VCaP (cell line): ENCODE data around the gene FCRL1.

Source experiments
- H3K27ac ChIP-seq: fragments of 450-650 bp; 2 replicates; pipeline ENCODE4 v1.5.1; 2017
- TF ChIP-seq, protein P1 (sequence below): fragments of 450-650 bp; conservative IDR thresholded peaks from 2 replicates; pipeline ENCODE4 v1.5.1; 2017; ENCODE audit warnings: mild to moderate bottlenecking, moderate library complexity

The FCRL1 gene

DNA sequence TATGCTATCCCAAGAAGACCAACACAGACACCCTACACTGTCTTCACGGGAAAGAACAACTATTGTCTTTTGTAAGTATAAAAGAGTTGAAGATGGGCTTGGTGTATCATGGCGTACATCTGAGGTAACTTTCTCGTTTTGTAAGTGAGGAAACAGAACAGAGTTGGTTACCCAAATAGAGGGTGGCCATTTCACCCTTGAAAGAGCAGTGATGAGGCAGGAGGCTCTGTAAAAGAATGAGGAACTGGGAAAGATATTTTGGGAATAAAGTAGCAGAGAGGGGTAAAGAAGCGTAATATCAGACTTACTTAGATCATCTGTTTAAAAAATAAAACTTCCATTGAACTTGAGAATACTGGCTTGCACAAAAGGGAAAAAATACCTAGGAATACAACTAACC is 61.9 kb downstream of the FCRL1 start:
- TF ChIP-seq, protein P1, sequence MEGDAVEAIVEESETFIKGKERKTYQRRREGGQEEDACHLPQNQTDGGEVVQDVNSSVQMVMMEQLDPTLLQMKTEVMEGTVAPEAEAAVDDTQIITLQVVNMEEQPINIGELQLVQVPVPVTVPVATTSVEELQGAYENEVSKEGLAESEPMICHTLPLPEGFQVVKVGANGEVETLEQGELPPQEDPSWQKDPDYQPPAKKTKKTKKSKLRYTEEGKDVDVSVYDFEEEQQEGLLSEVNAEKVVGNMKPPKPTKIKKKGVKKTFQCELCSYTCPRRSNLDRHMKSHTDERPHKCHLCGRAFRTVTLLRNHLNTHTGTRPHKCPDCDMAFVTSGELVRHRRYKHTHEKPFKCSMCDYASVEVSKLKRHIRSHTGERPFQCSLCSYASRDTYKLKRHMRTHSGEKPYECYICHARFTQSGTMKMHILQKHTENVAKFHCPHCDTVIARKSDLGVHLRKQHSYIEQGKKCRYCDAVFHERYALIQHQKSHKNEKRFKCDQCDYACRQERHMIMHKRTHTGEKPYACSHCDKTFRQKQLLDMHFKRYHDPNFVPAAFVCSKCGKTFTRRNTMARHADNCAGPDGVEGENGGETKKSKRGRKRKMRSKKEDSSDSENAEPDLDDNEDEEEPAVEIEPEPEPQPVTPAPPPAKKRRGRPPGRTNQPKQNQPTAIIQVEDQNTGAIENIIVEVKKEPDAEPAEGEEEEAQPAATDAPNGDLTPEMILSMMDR: no peak
- H3K27ac ChIP-seq: no peak overlapping the region

DNA sequence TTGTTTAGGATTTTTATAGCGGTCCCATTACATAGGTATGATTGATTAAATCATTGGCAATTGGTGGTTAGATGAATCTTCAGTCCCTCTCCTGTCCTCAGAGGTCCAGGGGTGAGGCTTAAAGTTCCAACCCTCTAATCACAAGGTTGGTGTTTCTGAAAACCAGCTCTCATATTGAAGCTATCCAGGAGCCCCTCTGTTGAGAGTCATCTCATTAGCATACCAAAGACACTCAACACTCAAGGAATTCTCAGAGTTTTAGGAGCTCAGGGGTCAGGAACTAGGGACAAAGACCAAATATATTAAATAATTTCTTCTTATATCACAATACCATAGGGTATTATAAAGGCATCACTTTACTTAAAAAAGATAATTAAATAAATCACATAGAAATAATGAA is 66.3 kb downstream of the FCRL1 start:
- TF ChIP-seq, protein P1: no peak
- no peak overlapping the region for H3K27ac ChIP-seq

DNA sequence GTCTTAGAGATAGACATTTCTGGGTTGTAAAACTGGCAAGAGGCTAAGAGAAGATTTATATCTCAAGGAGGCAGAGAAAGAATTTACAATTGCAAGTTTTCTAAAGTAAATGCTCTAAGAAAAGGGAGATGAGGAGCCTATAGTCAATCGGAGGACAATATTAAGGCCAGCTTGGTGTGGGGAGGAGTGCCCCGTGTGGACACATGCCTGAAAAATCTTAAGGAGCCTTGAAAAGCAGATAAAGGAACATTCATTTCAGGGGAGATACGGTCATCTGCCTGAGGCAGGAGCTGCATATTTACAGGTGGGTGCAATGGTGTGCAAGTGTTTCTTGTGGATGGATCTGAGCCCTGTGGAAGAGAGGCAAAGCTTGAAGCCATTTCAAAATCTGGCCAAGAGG is 68.6 kb downstream of the FCRL1 start:
- no peak overlapping the region for H3K27ac ChIP-seq
- TF ChIP-seq, protein P1: no peak

DNA sequence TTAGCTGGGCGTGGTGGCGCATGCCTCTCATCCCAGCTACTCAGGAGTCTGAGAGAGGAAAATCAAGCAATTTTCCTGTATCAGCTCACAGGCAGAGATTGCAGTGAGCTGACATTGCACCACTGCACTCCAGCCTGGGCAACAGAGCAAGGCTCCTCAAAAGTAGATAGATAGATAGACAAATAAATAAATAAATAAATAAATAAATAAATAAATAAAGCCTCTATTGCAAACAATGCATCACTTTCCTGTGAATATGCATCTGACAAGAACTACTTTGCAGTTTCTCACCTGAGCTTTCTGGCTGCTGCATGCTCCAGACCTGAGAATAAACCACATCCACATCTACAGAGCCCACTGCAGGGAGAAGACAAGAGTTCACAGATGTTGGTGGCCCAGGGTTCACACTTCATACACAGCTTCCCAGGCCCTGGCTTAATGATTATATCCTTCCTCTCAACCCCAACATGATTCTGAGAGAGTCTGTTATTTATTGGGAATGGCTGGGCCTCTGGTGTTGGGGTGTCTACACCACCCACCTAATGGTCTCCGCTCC is 71.6 kb downstream of the FCRL1 start:
- TF ChIP-seq, protein P1: no peak
- no peak overlapping the region for H3K27ac ChIP-seq
